Transverse colon (tissue), 4 donors: Measurements from ENCODE around the gene DUSP9.

Experiments used
- EP300 ChIP-seq: sonication (generic); formaldehyde crosslinking; IDR thresholded peaks from one replicate; pipeline ENCODE4 v1.6.1; 2017; ENCODE audit warnings: antibody characterized with exemption, low read depth
- POLR2A ChIP-seq: fragments of 450-650 bp; IDR thresholded peaks from one replicate; pipeline ENCODE4 v1.6.1; 2016; ENCODE audit warnings: antibody characterized with exemption, mild to moderate bottlenecking, moderate library complexity
- POLR2AphosphoS5 ChIP-seq, 3 donors: sonication (generic); formaldehyde crosslinking; IDR thresholded peaks; one replicate each; pipeline ENCODE4 v1.6.1; 2016; ENCODE audit warnings: antibody characterized with exemption in 3 of 3
- TF ChIP-seq, protein P1 (sequence below), 5 experiments: fragments of 200-600 bp in 3 of 5; fragments of 450-650 bp in 2 of 5; sonication (generic) in 3 of 5; IDR thresholded peaks; 1 replicate in 2 of 5; 2 replicates in 3 of 5; pipeline ENCODE4 v1.5.1; 2016 to 2017; ENCODE audit warnings: antibody characterized with exemption in 5 of 5, inconsistent platforms in 3 of 5, mild to moderate bottlenecking in 2 of 5, moderate library complexity in 1 of 5

DNA sequence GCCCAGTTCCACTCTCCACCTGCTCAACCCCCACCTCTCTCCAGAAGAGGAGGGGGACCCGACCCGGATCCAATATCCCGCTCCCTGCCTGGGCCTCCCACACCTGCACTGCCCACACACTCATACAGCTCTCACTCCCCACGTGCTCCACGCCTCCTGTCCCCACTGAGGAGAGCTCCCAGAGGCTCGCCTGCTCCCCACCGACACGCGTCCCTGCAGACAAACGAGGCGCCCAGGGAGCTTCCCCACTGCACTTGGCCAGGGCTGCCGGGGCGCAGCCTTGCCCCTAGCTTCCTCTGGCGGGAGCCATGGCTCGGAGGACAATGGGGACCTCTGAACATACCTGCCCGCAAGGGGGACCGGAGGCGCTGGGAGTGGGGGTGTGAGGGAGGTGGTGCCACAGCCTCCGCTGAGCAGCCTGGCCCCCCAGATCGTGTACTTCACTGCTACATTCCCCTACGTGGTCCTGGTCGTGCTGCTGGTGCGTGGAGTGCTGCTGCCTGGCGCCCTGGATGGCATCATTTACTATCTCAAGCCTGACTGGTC lies 45.7 kb downstream of the DUSP9 start:
- TF ChIP-seq POLR2A (no peak), POLR2AphosphoS5 (IDR thresholded peaks at IDR 0.05) (no peak), EP300 (no peak)
- TF ChIP-seq, protein P1, sequence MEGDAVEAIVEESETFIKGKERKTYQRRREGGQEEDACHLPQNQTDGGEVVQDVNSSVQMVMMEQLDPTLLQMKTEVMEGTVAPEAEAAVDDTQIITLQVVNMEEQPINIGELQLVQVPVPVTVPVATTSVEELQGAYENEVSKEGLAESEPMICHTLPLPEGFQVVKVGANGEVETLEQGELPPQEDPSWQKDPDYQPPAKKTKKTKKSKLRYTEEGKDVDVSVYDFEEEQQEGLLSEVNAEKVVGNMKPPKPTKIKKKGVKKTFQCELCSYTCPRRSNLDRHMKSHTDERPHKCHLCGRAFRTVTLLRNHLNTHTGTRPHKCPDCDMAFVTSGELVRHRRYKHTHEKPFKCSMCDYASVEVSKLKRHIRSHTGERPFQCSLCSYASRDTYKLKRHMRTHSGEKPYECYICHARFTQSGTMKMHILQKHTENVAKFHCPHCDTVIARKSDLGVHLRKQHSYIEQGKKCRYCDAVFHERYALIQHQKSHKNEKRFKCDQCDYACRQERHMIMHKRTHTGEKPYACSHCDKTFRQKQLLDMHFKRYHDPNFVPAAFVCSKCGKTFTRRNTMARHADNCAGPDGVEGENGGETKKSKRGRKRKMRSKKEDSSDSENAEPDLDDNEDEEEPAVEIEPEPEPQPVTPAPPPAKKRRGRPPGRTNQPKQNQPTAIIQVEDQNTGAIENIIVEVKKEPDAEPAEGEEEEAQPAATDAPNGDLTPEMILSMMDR (IDR thresholded peaks at IDR 0.05): no peak
